HS-5 (cell line): ENCODE data around the gene FAM43A.
A peak's percentile ranks its signal among the peaks of the same experiment; 100 is the strongest.

Experiments used
- DNase-seq: peaks from one replicate; pipeline ENCODE4 v3.0.0-alpha.2; 2012; ENCODE audit warnings: low read depth

Gene FAM43A

GRCh38 chr3:194685718-194686413 lies at the start of gene FAM43A:
Gene FAM43A, plus strand, starts transcription at chr3:194685883. Its CDS starts 944 bp downstream, at chr3:194686827.
- DNase-seq, result peak; percentile 82

GRCh38 chr3:194637066-194637465 lies 48.6 kb upstream of the FAM43A start:
- DNase-seq, result no peak

- no peak for DNase-seq
These were observed 47.9 kb upstream of the FAM43A start for GRCh38 chr3:194637541-194638400.

- no peak for DNase-seq
These were observed 46.6 kb upstream of the FAM43A start for GRCh38 chr3:194638991-194639605.

GRCh38 chr3:194640829-194641228 lies 44.9 kb upstream of the FAM43A start:
- DNase-seq, result no peak

GRCh38 chr3:194642769-194643168 lies 42.9 kb upstream of the FAM43A start:
- no peak for DNase-seq

- DNase-seq, result no peak
These were observed 37.9 kb upstream of the FAM43A start for GRCh38 chr3:194647747-194648146.

- DNase-seq, result no peak
These were observed 31.2 kb upstream of the FAM43A start for GRCh38 chr3:194654443-194654842.

GRCh38 chr3:194657439-194657838 lies 28.2 kb upstream of the FAM43A start:
- no peak for DNase-seq

GRCh38 chr3:194658477-194659242 lies 27.0 kb upstream of the FAM43A start:
- DNase-seq, result no peak

GRCh38 chr3:194659778-194660177 lies 25.9 kb upstream of the FAM43A start:
- DNase-seq, result no peak

- DNase-seq, result no peak
These were observed 24.3 kb upstream of the FAM43A start for GRCh38 chr3:194661374-194661773.

- no peak for DNase-seq
These were observed 23.7 kb upstream of the FAM43A start for GRCh38 chr3:194661946-194662345.

GRCh38 chr3:194664857-194665256 lies 20.8 kb upstream of the FAM43A start:
- no peak for DNase-seq

- no peak for DNase-seq
These were observed 18.3 kb upstream of the FAM43A start for GRCh38 chr3:194667363-194667762.

GRCh38 chr3:194671511-194671899 lies 14.2 kb upstream of the FAM43A start:
- no peak for DNase-seq

GRCh38 chr3:194671900-194672808 lies 13.5 kb upstream of the FAM43A start, which contains the start of gene LSG1:
Gene LSG1, minus strand, starts transcription at chr3:194672191. Its CDS starts 29 bp downstream, at chr3:194672162.
- DNase-seq, result peak; percentile 96

GRCh38 chr3:194672876-194673275 lies 12.8 kb upstream of the FAM43A start:
- DNase-seq, result no peak

- DNase-seq, result no peak
These were observed 11.9 kb upstream of the FAM43A start for GRCh38 chr3:194673761-194674160.

GRCh38 chr3:194675081-194675640 lies 10.5 kb upstream of the FAM43A start:
- no peak for DNase-seq

- DNase-seq, result no peak
These were observed 10.0 kb upstream of the FAM43A start for GRCh38 chr3:194675680-194676079.
